OCI-M1 (cell line): ENCODE data around the gene GNPTG.
A peak's percentile ranks its signal among the peaks of the same experiment; 100 is the strongest.
"Not testable (repeated sequence)": the region's sequence is repeated elsewhere in the genome, so short reads cannot be mapped to it uniquely, and the experiment has no call there.

Experiments used
- DNase-seq: peaks from one replicate; lab custom pipeline; 2025; lab: John Stamatoyannopoulos, UW

The GNPTG gene

DNA sequence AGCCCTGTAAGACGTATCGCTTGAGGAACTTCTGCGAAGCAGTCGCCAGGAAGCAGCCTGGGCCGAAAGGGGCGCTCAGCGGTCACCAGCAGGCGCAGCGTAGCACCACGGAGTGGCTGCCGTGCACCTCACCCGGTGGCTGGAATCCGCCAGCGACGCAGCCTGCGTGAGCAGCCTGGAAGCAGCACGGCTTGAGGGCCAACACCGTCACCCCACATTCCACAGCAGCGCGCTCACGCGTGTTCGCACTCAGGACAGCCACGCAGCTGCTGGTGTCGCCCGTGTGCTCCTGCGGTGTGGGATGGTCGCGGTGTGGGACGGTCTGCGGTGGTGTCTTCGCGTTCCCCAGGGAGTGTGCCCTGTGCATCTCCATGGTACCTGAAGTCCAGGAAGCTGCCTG is 32.7 kb upstream of the GNPTG start:
- no peak for DNase-seq

DNA sequence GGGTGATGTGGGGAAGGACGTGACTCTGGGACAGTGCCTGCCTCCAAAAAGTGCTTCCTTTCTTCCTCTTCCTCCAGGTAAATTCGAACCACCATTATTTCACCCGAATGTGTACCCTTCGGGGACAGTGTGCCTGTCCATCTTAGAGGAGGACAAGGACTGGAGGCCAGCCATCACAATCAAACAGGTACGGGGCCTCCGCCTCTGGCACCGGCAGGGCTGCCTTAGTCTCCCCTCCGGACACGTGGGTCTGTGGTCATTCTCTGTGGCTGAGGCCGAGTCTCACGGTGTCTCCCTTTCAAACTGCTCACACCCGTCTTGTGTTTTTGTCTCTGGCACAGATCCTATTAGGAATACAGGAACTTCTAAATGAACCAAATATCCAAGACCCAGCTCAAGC is 31.6 kb upstream of the GNPTG start:
- DNase-seq, result no peak

DNA sequence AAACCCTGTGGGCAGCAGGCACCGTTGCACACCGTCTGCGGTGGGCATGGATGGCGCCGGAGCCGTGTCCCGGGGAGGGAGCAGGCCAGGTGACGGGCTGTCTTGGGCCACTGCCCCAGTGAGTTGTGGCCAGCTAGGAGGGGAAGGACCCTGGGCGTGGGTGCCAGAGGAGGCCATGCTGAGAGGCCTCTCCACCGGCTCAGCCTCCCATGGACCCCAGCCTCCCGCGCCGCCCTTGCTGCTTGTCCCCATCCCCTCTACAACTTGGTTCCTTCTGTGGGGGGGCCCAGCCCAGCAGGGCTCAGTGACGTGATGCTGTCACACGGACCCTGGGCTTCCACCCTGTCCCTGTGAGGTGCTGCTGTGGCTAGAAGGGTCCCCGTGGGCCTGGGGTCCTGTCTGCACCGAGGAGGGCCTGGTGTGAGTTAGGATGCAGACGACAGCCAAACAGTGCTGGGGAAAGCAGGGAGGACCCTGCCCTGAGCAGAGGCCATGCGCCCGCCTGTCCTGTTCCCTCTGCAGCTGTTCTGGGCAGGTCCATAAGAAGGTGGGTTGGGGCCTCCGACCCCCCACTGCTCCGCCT is 31.0 kb upstream of the GNPTG start:
- DNase-seq, result no peak

DNA sequence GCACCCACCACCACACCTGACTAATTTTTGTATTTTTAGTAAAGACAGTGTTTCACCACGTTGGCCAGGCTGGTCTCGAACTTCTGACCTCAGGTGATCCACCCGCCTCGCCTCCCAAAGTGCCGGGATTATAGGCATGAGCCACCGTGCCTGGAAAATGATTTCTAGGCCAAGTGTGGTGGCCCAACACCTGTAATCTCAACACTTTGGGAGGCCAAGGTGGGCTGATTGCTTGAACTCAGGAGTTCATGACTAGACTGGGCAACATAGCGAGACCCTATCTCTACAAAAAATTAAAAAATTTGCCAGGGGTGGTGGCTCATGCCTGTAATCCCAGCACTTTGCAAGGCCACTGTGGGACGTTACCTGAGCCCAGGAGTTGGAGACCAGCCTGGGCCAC is 29.3 kb upstream of the GNPTG start:
- DNase-seq, result no peak

DNA sequence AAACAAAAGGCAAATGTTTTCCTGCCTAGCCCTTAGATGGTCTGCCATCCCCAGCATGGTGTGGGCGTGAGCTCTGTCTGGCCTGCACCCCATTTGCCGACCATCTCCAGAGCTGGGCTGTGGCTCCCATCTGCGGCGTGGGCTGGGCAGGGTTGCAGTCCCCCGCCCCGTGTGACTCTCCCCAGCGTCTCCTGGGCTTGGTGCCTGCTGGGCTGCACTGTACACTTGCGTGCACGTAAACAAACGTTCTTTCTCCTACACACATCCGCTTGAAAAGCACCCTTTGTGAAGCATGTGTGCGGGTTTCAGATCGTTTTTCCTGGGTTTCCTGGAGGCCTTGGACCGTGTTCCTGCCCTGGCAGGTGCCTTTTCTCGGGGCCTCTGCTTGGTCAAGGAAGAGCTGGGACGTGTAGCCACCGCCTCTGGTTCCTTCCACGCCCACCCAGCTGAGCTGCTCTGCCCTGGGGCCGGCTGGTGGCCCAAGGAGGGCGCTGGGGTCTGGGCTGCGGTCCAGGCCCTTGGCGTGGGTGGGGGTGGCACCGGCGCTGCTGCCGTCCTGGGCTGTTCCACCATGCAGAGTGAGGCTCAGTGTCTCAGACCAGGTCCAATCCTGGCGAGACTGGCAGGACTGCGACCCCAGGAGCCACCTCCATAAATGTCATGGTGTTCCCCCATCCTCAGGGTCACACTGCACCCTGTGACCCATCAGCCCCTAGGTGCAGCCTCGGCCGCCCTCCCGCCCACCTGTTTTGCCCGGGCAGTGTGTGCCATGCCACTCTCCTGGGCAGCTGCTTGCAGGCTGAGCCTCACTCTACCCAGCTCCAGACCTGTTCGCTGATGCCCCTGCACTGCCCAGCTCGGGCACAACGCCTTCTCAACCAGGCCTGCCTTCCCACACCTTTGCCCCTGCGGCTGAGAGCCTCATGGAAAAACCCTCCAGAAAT is 28.2 kb upstream of the GNPTG start:
- no peak for DNase-seq

DNA sequence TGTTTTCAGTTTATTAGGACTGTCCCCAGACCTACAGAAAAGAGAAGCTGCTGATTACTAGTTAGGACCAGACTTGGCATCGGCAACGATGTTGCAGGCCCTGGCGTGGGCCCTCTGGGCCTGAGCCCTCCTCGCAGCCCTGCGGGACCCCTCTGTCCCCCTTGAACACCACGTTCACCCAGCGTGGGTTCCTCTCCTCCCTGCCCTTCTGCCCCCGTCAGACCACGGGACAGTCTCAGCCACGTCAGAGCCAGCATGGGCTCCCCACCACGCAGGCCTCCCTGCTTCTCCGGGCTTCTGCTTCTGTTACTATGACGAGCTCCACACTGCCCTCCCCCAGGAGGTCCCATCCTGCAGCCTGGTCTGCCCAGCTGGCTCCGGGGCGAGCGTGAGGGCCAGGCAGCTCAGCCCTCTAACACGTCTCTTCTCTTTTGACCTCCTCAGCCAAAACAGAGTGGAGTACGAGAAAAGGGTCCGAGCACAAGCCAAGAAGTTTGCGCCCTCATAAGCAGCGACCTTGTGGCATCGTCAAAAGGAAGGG is 27.4 kb upstream of the GNPTG start:
- no peak for DNase-seq

DNA sequence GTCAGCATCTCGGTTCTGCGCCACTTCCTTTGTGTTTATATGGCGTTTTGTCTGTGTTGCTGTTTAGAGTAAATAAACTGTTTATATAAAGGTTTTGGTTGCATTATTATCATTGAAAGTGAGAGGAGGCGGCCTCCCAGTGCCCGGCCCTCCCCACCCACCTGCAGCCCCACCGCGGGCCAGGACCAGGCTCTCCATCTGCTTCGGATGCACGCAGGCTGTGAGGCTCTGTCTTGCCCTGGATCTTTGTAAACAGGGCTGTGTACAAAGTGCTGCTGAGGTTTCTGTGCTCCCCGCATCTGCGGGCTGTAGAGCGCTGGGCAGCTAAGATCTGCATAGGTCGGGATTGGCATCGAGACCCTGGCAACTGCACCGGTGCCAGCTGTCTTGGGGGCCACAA is 26.5 kb upstream of the GNPTG start:
- no peak for DNase-seq

DNA sequence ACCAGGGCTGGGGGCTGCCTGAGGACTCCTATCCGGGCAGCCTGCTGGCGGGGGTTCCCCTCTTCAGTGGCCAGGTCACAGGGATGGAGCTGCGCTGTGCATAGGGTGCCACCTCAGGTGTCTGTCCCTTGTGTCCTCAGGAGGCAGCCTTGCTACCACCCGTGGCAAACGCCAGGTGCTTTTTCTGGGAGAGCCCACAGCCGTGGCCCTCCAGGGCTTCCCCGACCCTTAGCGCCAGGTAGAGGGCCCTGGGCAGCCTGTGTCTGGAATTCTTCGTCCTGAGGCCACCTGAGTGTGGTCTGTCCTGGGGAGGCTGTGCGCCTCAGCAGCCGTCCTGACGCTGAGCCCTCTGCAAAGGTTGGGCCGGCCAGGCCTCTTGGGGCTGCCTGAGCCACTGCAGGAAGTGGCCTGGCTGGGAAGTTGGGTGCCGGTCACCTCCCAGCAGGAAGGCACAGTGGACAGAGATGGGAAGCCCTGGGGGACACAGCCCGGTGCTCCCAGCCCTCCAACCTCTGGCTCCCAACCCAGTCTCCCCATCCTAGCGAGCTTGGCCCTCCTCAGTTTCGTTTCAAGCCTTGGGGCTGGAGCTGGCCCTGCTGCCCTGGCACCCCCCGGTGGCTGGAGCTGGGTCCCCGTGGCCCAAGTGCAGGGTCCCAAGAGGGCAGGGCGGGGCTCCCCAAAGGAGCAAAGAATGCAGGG is 25.9 kb upstream of the GNPTG start:
- no peak for DNase-seq

DNA sequence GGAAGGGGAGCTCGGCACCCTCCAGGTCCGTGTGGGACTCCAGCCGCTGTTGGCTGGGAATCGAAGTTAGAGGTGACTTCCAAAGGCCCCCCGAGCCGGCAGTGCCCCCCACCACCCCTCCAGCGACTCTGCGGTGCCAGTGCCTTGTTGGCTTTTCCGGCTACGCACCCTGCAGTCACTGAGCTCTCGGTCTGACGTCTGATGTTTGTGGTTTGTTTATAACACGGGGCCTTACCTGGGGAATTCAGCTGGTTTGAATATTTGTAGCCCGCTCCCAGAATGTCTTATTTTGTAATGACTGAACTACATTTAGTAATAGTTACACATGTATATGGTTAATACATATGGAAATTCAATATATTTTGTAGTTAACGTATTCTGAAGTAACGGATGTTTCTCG is 25.3 kb upstream of the GNPTG start:
- DNase-seq, result no peak

DNA sequence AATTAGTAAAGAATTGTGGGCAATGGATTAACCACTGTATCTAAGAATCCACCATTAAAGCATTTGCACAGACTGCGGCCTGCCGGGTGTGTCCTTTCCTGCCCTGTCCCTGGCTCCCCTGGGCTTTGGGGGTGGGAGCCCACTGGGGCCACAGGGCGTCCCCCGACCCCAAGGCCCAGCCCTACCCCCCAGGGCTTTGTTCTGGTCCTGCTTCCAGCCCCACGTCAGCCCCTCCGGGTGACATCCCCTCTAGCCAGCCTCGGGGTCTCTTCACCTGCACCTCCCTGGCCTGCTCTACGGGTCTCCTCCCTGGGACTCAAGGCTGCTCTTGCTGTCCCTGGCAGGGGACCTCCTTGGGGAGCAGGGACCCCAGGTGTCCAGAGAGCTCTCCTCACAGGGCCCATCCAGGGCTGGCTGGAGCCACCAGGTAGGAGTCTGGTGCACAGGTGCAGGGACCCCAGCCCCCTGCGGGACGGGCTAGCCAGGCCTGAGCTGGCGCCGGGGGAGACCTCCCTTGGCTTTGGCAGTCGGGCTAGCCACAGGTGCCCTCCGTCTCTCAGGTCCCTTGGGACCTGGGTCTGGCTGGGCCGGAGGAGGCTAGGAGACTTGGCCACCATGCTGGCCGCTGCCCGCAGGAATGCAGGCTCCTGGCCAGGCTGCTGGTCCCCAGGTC is 24.6 kb upstream of the GNPTG start:
- DNase-seq, result no peak

DNA sequence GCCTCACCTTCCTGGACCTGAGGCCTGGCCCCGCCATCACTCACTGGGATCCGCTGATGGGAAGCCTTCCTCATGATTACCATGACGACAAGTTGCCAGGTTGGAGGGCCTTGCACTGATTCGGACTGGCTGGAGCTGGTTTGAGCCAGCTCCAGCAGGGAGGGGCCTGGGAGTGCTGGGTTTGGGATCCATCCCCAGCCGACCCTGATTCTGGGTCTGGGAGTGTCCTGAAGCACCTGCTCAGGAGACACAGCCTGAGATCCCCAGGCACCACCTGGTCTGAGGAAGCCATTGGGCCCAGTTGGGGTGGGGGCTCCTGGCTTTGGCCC is 24.1 kb upstream of the GNPTG start:
- no peak for DNase-seq

DNA sequence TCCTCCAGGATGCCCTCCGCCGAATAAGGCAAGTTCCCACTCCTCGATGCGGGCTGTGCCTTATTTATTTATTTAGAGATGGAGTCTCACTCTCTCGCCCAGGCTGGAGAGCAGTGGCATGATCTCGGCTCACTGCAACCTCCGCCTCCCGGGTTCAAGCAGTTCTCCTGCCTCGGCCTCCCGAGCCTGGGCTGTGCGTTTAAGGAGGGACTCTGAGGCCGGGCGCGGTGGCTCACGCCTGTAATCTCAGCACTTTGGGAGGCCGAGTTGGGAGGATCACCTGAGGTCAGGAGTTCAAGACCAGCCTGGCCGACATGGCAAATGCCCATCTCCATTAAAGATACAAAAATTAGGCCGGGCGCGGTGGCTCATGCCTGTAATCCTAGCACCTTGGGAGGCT is 23.6 kb upstream of the GNPTG start:
- DNase-seq, result not testable (repeated sequence)

DNA sequence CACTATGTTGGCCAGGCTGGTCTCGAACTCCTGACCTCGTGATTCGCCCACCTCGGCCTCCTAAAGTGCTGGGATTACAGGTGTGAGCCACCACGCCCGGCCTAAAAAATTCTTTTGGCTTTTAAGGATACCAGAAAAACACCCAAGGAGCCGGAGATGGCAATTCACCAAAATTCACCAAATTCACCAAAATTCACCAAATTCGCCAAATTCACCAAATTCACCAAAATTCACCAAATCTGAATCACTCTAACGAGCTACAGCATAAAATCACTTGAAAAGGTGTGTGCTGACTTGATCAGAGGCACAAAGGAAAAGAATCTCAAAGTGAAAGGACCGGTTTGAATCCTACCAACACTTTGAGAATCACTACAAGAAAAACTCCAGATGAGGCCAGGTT is 22.8 kb upstream of the GNPTG start:
- not testable (repeated sequence) for DNase-seq

DNA sequence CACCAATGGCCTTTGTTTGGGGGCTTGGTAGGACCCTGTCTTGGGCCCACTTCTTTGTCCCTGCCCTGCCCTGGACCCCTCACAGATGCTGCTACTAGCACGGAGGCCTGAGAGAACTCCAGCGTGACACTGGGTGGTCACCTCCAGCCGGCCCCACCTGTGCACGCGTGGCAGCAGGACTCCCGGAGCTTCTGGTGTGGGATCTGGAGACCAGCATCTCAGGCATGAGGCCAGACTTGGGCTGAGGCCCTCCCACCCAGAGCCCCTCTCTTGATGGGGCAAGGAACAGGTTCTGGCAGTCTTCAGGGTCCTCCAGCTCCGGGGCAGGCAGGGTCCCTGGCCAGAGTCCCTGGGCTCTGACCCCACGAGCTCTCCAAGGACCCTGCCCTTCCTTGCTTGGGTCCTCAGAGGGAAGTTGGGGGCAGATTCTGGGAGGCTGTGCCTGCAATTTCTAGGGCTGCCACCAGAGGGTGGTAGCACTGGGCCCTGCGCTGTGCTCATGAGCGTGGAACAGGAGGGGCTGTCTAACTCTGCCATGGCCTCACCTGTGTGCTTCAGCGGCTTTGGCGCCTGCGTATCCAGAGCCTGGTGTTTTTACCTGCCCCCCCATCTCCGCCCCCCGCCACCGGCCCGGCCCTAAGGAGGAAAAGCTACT is 21.3 kb upstream of the GNPTG start:
- peak; percentile 12 for DNase-seq

DNA sequence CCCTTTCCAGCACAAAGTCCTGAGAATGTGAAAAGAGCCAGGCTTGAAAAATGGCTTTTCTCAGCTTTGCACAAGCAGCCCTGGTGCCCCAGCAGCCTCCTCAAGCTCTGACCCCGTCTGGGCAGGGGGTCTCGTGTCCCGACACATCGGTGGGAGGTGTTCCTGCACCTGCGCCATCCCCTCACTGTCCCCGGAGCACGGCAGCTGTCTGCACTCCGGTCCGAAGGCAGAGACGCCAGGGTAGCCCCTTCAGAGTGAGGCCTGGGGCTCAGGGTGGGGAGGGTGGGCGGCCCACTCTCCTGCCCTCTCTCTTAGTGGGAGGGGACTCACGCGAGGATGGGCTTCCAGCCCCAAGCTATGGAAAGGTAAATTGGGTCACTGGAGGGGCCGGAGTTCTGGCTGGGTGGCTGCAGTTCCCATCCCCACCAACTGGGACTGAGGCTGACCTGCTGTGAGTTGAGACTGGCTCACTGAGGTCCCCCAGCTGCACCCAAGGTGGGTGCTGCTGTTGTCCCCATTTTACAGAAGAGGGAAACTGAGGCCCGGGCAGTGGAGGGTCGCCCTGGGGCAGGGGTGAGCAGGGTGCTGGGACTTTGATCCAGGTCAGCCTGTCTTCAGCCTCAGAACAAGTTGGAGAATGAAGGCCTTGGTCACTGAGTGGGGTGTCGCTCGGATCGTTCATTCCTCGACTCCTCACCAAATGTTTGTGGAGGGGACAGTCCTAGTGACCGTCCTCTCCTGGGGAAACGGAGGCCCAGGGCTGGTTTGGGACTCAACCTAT is 20.6 kb upstream of the GNPTG start:
- DNase-seq, result no peak

DNA sequence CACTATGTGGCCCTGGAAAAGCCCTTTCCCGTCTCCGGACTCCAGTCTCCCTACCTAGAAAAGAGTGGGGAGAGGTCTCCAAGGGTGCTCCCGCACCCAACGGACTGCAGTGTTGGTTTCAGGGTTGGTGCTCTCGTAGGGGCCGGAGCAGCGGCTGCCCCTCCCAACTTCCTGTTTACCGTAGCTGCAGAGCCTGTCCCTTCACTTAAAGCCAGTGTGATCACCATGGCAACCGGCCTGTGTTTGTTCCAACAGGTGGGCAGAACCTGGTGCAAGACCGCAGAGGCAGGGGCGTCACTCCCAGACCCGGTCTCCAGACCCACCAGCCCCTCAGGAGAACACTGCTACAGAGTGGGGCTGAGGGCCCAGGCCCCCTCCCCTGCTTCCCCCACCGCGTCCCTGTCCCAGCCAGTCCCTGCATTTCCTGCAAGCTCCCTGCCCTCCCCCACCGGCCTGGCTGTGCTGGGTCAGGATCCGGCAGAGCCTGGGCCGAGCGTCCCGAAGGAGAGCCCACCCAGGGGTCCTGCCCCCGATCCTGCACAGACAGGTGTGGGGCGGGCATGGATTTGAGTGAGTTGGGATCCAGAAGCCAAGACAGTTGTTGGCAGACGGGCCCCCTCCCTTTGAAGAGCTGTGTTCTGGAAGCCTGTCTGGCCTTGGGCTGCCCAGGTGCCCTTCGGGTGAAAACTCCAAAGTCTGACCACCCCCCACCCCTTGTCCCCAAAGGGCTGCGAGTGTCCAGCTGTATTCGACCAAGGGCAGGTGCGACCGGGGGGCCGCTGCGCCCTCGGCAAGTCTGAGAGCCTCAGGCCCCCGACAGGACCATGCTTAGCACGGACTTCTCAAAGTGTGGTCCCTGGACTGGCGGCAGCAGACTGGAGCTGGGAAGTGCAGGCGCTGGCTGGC is 19.8 kb upstream of the GNPTG start:
- peak; percentile 67 for DNase-seq

DNA sequence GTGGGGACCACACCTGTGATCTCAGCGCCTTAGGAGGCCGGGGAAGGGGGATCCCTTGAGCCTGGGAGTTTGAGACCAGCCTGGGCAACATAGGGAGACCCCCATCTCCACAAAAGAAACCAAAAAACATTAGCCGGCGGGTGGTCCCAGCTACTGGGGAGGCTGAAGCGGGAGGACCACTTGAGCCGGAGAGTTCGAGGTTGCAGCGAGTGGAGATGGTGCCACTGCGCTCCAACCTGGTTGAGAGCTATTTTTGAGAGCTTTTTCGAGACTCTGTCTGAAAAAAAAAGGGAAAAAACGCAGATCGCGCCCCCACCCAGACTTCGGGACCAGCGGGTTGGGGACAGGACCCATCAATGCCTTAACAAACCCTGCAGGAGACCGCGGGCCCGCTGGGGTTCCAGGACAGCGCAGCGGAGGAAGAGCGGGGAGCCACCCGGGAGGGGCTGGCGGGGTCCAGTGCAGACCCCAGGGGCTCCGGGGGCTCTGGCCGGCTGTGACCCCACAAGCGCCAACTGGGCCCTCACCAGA is 19.0 kb upstream of the GNPTG start:
- DNase-seq, result no peak

DNA sequence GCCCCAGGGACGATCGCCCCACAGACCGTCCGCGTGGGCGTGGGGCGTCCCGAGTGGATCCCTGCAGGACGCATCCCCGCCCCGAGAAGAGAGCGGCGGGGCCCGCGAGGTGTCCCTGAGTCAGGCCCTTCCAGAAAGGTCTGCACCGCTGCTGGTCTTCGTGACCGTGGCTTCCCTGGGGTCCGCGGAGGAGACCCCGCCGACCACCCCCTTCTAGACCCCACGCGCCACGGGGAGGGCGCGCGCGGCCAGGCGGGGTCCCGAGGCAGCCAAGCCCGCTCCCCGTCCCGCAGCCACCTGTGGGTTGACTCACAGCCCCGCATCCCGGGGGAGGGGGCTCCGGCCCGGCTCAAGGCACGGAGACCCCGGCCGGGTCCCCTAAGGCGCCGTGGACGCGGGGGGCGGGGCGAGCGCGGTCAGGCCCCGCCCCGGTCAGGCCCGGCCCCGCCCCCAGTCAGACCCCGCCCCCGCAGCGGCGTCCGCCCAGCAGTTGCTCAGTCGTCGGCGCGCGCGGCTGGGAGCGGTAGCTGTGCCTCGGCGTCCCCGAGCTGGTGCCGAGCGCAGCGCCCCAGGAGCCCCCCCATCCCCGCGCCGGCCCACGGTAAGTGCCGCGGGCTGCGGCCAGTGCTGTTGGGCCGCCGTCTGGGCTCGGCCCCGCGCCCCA is 18.4 kb upstream of the GNPTG start, which contains the start of gene BAIAP3:
BAIAP3 (plus strand) TSS at position 497 of the 664 bp plus-strand sequence. CDS start 4,905 bp downstream, outside the sequence.
- no peak for DNase-seq
